ENCODE results near the gene WDHD1. TPM values are rescaled to one million over a fixed set of nuclear protein-coding genes. Genes with fewer than 3 reads are reported as not detected.

Gene WDHD1
- total RNA-seq, 4 donors from 2014 or later: 1.3 to 3.4 (median 2.3) TPM

- no peaks in the 10 kb centered on the region for H3K27me3 ChIP-seq
- H3K4me3 ChIP-seq: peak overlapping the region; percentile 98
- peaks cover 39% of the 10 kb centered on the region for H3K4me1 ChIP-seq
- no peaks in the 10 kb centered on the region for H3K9me3 ChIP-seq
- no peak for DNase-seq (ENCODE audit: low spot score in 2 of 2)
- peak overlapping the region; percentile 100 for H3K27ac ChIP-seq
- TF ChIP-seq POLR2AphosphoS5 (IDR thresholded peaks at IDR 0.05): no peak
- TF ChIP-seq CTCF (IDR thresholded peaks at IDR 0.05): no peak
- TF ChIP-seq EP300 (IDR thresholded peaks at IDR 0.05): no peak
- no peak for TF ChIP-seq POLR2A (IDR thresholded peaks at IDR 0.05)
- WGBS: 2% methylated on average over 14 of the region's 14 CpGs
- no peaks in the 10 kb centered on the region for H3K36me3 ChIP-seq
Measured at GRCh38 chr14:55052269-55052930, 25.5 kb upstream of the WDHD1 start.

GRCh38 chr14:55051423-55052268, 24.7 kb upstream of the WDHD1 start, which contains the start of gene MAPK1IP1L:
Gene MAPK1IP1L, plus strand, starts transcription at chr14:55051647. Its CDS starts 10,037 bp downstream, at chr14:55061684.
- Histone ChIP-seq H3K9me3 (no peaks in the 10 kb centered on the region), H3K27ac (peak within 1 kb of the TSS; percentile 100), H3K36me3 (no peaks in the 10 kb centered on the region), H3K27me3 (no peaks in the 10 kb centered on the region), H3K4me1 (peaks cover 39% of the 10 kb centered on the region), H3K4me3 (peak within 1 kb of the TSS; percentile 98)
- TF ChIP-seq EP300 (IDR thresholded peaks at IDR 0.05): no peak
- peak; percentile 91 to 98 (median 96) for TF ChIP-seq POLR2AphosphoS5 (IDR thresholded peaks at IDR 0.05)
- TF ChIP-seq POLR2A (IDR thresholded peaks at IDR 0.05): peak; percentile 95 to 99
- peak; percentile 98 to 100 for TF ChIP-seq CTCF (IDR thresholded peaks at IDR 0.05)
- peak; percentile 94 to 95 for DNase-seq (ENCODE audit: low spot score in 2 of 2)
- WGBS: 0% methylated on average over 14 of the region's 98 CpGs

GRCh38 chr14:55051165-55051422, 24.2 kb upstream of the WDHD1 start:
- H3K4me1 ChIP-seq: peaks cover 38% of the 10 kb centered on the region
- no peak for TF ChIP-seq POLR2A (IDR thresholded peaks at IDR 0.05)
- H3K27ac ChIP-seq: peak overlapping the region; percentile 100
- no peaks in the 10 kb centered on the region for H3K27me3 ChIP-seq
- no peak for DNase-seq (ENCODE audit: low spot score in 2 of 2)
- WGBS: 0% methylated on average over 10 of the region's 10 CpGs
- no peaks in the 10 kb centered on the region for H3K9me3 ChIP-seq
- no peaks in the 10 kb centered on the region for H3K36me3 ChIP-seq
- peak overlapping the region; percentile 98 for H3K4me3 ChIP-seq

GRCh38 chr14:55048900-55049436, 22.1 kb upstream of the WDHD1 start:
- no peak for DNase-seq (ENCODE audit: low spot score in 2 of 2)
- no peak overlapping the region for H3K27ac ChIP-seq
- TF ChIP-seq POLR2AphosphoS5 (IDR thresholded peaks at IDR 0.05) (no peak), EP300 (IDR thresholded peaks at IDR 0.05) (no peak), POLR2A (IDR thresholded peaks at IDR 0.05) (no peak), CTCF (IDR thresholded peaks at IDR 0.05) (no peak)
- H3K9me3 ChIP-seq: no peaks in the 10 kb centered on the region
- H3K4me1 ChIP-seq: peaks cover 22% of the 10 kb centered on the region
- 79% methylated on average over 2 of the region's 2 CpGs for WGBS
- no peaks in the 10 kb centered on the region for H3K27me3 ChIP-seq
- H3K36me3 ChIP-seq: peaks cover under 1% of the 10 kb centered on the region
- no peak overlapping the region for H3K4me3 ChIP-seq

GRCh38 chr14:55047301-55048053, 20.6 kb upstream of the WDHD1 start:
- WGBS: 88% methylated on average over 5 of the region's 5 CpGs
- Histone ChIP-seq H3K27me3 (no peaks in the 10 kb centered on the region), H3K9me3 (no peaks in the 10 kb centered on the region), H3K27ac (no peak overlapping the region), H3K36me3 (peaks cover 11% of the 10 kb centered on the region), H3K4me1 (peaks cover 8% of the 10 kb centered on the region), H3K4me3 (no peak overlapping the region)
- TF ChIP-seq POLR2A (IDR thresholded peaks at IDR 0.05) (no peak), CTCF (IDR thresholded peaks at IDR 0.05) (no peak), EP300 (IDR thresholded peaks at IDR 0.05) (no peak), POLR2AphosphoS5 (IDR thresholded peaks at IDR 0.05) (no peak)
- DNase-seq (ENCODE audit: low spot score in 2 of 2): no peak
